ENCODE results near the gene HSPB8.

HSPB8 gene

GRCh38 chr12:119151445-119152026 lies 27.2 kb upstream of the HSPB8 start:
- no peaks in the 10 kb centered on the region for H3K4me1 ChIP-seq (ENCODE audit: control insufficient read depth in 2 of 2, insufficient read depth in 2 of 2, low read length in 2 of 2)
- H3K9ac ChIP-seq (ENCODE audit: low read depth in 1 of 2, low read length in 2 of 2): no peak overlapping the region
- peaks cover 0 to 4% of the 10 kb centered on the region in 2 donors for H3K9me3 ChIP-seq (ENCODE audit: control insufficient read depth in 2 of 2, low read length in 2 of 2)
- no peak overlapping the region for H3K4me3 ChIP-seq (ENCODE audit: low read length in 2 of 2)
- no peaks in the 10 kb centered on the region for H3K36me3 ChIP-seq (ENCODE audit: control insufficient read depth in 2 of 2, insufficient read depth in 2 of 2, low read length in 2 of 2)
- no peaks in the 10 kb centered on the region for H3K27me3 ChIP-seq (ENCODE audit: control insufficient read depth in 2 of 2, insufficient read depth in 2 of 2, low read length in 2 of 2)
- H3K27ac ChIP-seq (ENCODE audit: low read depth in 2 of 2, low read length in 2 of 2): no peak overlapping the region

GRCh38 chr12:119153477-119154434 lies 25.0 kb upstream of the HSPB8 start:
- H3K36me3 ChIP-seq (ENCODE audit: control insufficient read depth in 2 of 2, insufficient read depth in 2 of 2, low read length in 2 of 2): no peaks in the 10 kb centered on the region
- H3K4me1 ChIP-seq (ENCODE audit: control insufficient read depth in 2 of 2, insufficient read depth in 2 of 2, low read length in 2 of 2): no peaks in the 10 kb centered on the region
- H3K27ac ChIP-seq (ENCODE audit: low read depth in 2 of 2, low read length in 2 of 2): no peak overlapping the region
- H3K9ac ChIP-seq (ENCODE audit: low read depth in 1 of 2, low read length in 2 of 2): no peak overlapping the region
- no peak overlapping the region for H3K4me3 ChIP-seq (ENCODE audit: low read length in 2 of 2)
- peaks cover 0 to 4% of the 10 kb centered on the region in 2 donors for H3K9me3 ChIP-seq (ENCODE audit: control insufficient read depth in 2 of 2, low read length in 2 of 2)
- no peaks in the 10 kb centered on the region for H3K27me3 ChIP-seq (ENCODE audit: control insufficient read depth in 2 of 2, insufficient read depth in 2 of 2, low read length in 2 of 2)

- H3K4me1 ChIP-seq (ENCODE audit: control insufficient read depth in 2 of 2, insufficient read depth in 2 of 2, low read length in 2 of 2): no peaks in the 10 kb centered on the region
- H3K36me3 ChIP-seq (ENCODE audit: control insufficient read depth in 2 of 2, insufficient read depth in 2 of 2, low read length in 2 of 2): no peaks in the 10 kb centered on the region
- no peak overlapping the region for H3K9ac ChIP-seq (ENCODE audit: low read depth in 1 of 2, low read length in 2 of 2)
- no peak overlapping the region for H3K27ac ChIP-seq (ENCODE audit: low read depth in 2 of 2, low read length in 2 of 2)
- H3K27me3 ChIP-seq (ENCODE audit: control insufficient read depth in 2 of 2, insufficient read depth in 2 of 2, low read length in 2 of 2): no peaks in the 10 kb centered on the region
- no peak overlapping the region for H3K4me3 ChIP-seq (ENCODE audit: low read length in 2 of 2)
- peaks cover 0 to 4% of the 10 kb centered on the region in 2 donors for H3K9me3 ChIP-seq (ENCODE audit: control insufficient read depth in 2 of 2, low read length in 2 of 2)
Measured at GRCh38 chr12:119154435-119154818, 24.3 kb upstream of the HSPB8 start.

- H3K9me3 ChIP-seq (ENCODE audit: control insufficient read depth in 2 of 2, low read length in 2 of 2): peaks cover 0 to 1% of the 10 kb centered on the region in 2 donors
- H3K9ac ChIP-seq (ENCODE audit: low read depth in 1 of 2, low read length in 2 of 2): no peak overlapping the region
- no peak overlapping the region for H3K4me3 ChIP-seq (ENCODE audit: low read length in 2 of 2)
- no peak overlapping the region for H3K27ac ChIP-seq (ENCODE audit: low read depth in 2 of 2, low read length in 2 of 2)
- H3K27me3 ChIP-seq (ENCODE audit: control insufficient read depth in 2 of 2, insufficient read depth in 2 of 2, low read length in 2 of 2): no peaks in the 10 kb centered on the region
- H3K4me1 ChIP-seq (ENCODE audit: control insufficient read depth in 2 of 2, insufficient read depth in 2 of 2, low read length in 2 of 2): no peaks in the 10 kb centered on the region
- H3K36me3 ChIP-seq (ENCODE audit: control insufficient read depth in 2 of 2, insufficient read depth in 2 of 2, low read length in 2 of 2): no peaks in the 10 kb centered on the region
Measured at GRCh38 chr12:119156401-119157044, 22.2 kb upstream of the HSPB8 start.

- Histone ChIP-seq H3K27me3 (ENCODE audit: control insufficient read depth in 2 of 2, insufficient read depth in 2 of 2, low read length in 2 of 2) (no peaks in the 10 kb centered on the region), H3K9ac (ENCODE audit: low read depth in 1 of 2, low read length in 2 of 2) (no peak overlapping the region), H3K27ac (ENCODE audit: low read depth in 2 of 2, low read length in 2 of 2) (no peak overlapping the region), H3K4me3 (ENCODE audit: low read length in 2 of 2) (no peak overlapping the region), H3K4me1 (ENCODE audit: control insufficient read depth in 2 of 2, insufficient read depth in 2 of 2, low read length in 2 of 2) (no peaks in the 10 kb centered on the region), H3K9me3 (ENCODE audit: control insufficient read depth in 2 of 2, low read length in 2 of 2) (no peaks in the 10 kb centered on the region), H3K36me3 (ENCODE audit: control insufficient read depth in 2 of 2, insufficient read depth in 2 of 2, low read length in 2 of 2) (no peaks in the 10 kb centered on the region)
Measured at GRCh38 chr12:119157528-119157927, 21.2 kb upstream of the HSPB8 start.

GRCh38 chr12:119157978-119158377 lies 20.8 kb upstream of the HSPB8 start:
- H3K9me3 ChIP-seq (ENCODE audit: control insufficient read depth in 2 of 2, low read length in 2 of 2): no peaks in the 10 kb centered on the region
- no peak overlapping the region for H3K27ac ChIP-seq (ENCODE audit: low read depth in 2 of 2, low read length in 2 of 2)
- no peaks in the 10 kb centered on the region for H3K36me3 ChIP-seq (ENCODE audit: control insufficient read depth in 2 of 2, insufficient read depth in 2 of 2, low read length in 2 of 2)
- H3K4me3 ChIP-seq (ENCODE audit: low read length in 2 of 2): no peak overlapping the region
- H3K9ac ChIP-seq (ENCODE audit: low read depth in 1 of 2, low read length in 2 of 2): no peak overlapping the region
- H3K27me3 ChIP-seq (ENCODE audit: control insufficient read depth in 2 of 2, insufficient read depth in 2 of 2, low read length in 2 of 2): no peaks in the 10 kb centered on the region
- H3K4me1 ChIP-seq (ENCODE audit: control insufficient read depth in 2 of 2, insufficient read depth in 2 of 2, low read length in 2 of 2): no peaks in the 10 kb centered on the region

- Histone ChIP-seq H3K9ac (ENCODE audit: low read depth in 1 of 2, low read length in 2 of 2) (no peak overlapping the region), H3K36me3 (ENCODE audit: control insufficient read depth in 2 of 2, insufficient read depth in 2 of 2, low read length in 2 of 2) (no peaks in the 10 kb centered on the region), H3K9me3 (ENCODE audit: control insufficient read depth in 2 of 2, low read length in 2 of 2) (no peaks in the 10 kb centered on the region), H3K4me3 (ENCODE audit: low read length in 2 of 2) (no peak overlapping the region), H3K27me3 (ENCODE audit: control insufficient read depth in 2 of 2, insufficient read depth in 2 of 2, low read length in 2 of 2) (no peaks in the 10 kb centered on the region), H3K27ac (ENCODE audit: low read depth in 2 of 2, low read length in 2 of 2) (no peak overlapping the region), H3K4me1 (ENCODE audit: control insufficient read depth in 2 of 2, insufficient read depth in 2 of 2, low read length in 2 of 2) (no peaks in the 10 kb centered on the region)
Measured at GRCh38 chr12:119158402-119158801, 20.3 kb upstream of the HSPB8 start.

GRCh38 chr12:119159844-119160243 lies 18.9 kb upstream of the HSPB8 start:
- H3K9me3 ChIP-seq (ENCODE audit: control insufficient read depth in 2 of 2, low read length in 2 of 2): no peaks in the 10 kb centered on the region
- no peak overlapping the region for H3K9ac ChIP-seq (ENCODE audit: low read depth in 1 of 2, low read length in 2 of 2)
- no peaks in the 10 kb centered on the region for H3K4me1 ChIP-seq (ENCODE audit: control insufficient read depth in 2 of 2, insufficient read depth in 2 of 2, low read length in 2 of 2)
- H3K27ac ChIP-seq (ENCODE audit: low read depth in 2 of 2, low read length in 2 of 2): no peak overlapping the region
- no peaks in the 10 kb centered on the region for H3K27me3 ChIP-seq (ENCODE audit: control insufficient read depth in 2 of 2, insufficient read depth in 2 of 2, low read length in 2 of 2)
- H3K36me3 ChIP-seq (ENCODE audit: control insufficient read depth in 2 of 2, insufficient read depth in 2 of 2, low read length in 2 of 2): no peaks in the 10 kb centered on the region
- no peak overlapping the region for H3K4me3 ChIP-seq (ENCODE audit: low read length in 2 of 2)

GRCh38 chr12:119167902-119168301 lies 10.8 kb upstream of the HSPB8 start:
- Histone ChIP-seq H3K36me3 (ENCODE audit: control insufficient read depth in 2 of 2, insufficient read depth in 2 of 2, low read length in 2 of 2) (no peaks in the 10 kb centered on the region), H3K9me3 (ENCODE audit: control insufficient read depth in 2 of 2, low read length in 2 of 2) (no peaks in the 10 kb centered on the region), H3K4me1 (ENCODE audit: control insufficient read depth in 2 of 2, insufficient read depth in 2 of 2, low read length in 2 of 2) (no peaks in the 10 kb centered on the region), H3K9ac (ENCODE audit: low read depth in 1 of 2, low read length in 2 of 2) (no peak overlapping the region), H3K27ac (ENCODE audit: low read depth in 2 of 2, low read length in 2 of 2) (no peak overlapping the region), H3K4me3 (ENCODE audit: low read length in 2 of 2) (no peak overlapping the region), H3K27me3 (ENCODE audit: control insufficient read depth in 2 of 2, insufficient read depth in 2 of 2, low read length in 2 of 2) (no peaks in the 10 kb centered on the region)

GRCh38 chr12:119168721-119169120 lies 10.0 kb upstream of the HSPB8 start:
- Histone ChIP-seq H3K27ac (ENCODE audit: low read depth in 2 of 2, low read length in 2 of 2) (no peak overlapping the region), H3K36me3 (ENCODE audit: control insufficient read depth in 2 of 2, insufficient read depth in 2 of 2, low read length in 2 of 2) (no peaks in the 10 kb centered on the region), H3K4me1 (ENCODE audit: control insufficient read depth in 2 of 2, insufficient read depth in 2 of 2, low read length in 2 of 2) (no peaks in the 10 kb centered on the region)

More at GRCh38 chr12:119168721-119169120, 10.0 kb upstream of the HSPB8 start:
- H3K9me3 ChIP-seq (ENCODE audit: control insufficient read depth in 2 of 2, low read length in 2 of 2): no peaks in the 10 kb centered on the region
- H3K27me3 ChIP-seq (ENCODE audit: control insufficient read depth in 2 of 2, insufficient read depth in 2 of 2, low read length in 2 of 2): no peaks in the 10 kb centered on the region
- no peak overlapping the region for H3K4me3 ChIP-seq (ENCODE audit: low read length in 2 of 2)
- H3K9ac ChIP-seq (ENCODE audit: low read depth in 1 of 2, low read length in 2 of 2): no peak overlapping the region
